ENCODE measurements around the gene MEF2D.
A peak's percentile ranks its signal among the peaks of the same experiment; 100 is the strongest.

Gene MEF2D

GRCh38 chr1:156420205-156421061 is 80.1 kb downstream of the MEF2D start:
- peak overlapping the region; percentile 92 for H3K4me3 Mint-ChIP-seq
- ATAC-seq: peak; percentile 78
- no peaks in the 10 kb centered on the region for H3K36me3 Mint-ChIP-seq
- peak; percentile 19 to 64 for DNase-seq (ENCODE audit: low spot score in 2 of 2)
- peak overlapping the region; percentile 84 for H3K27ac Mint-ChIP-seq
- H3K9me3 Mint-ChIP-seq: no peaks in the 10 kb centered on the region
- H3K4me1 Mint-ChIP-seq: peaks cover 33% of the 10 kb centered on the region

- Mint-ChIP-seq H3K9me3 (no peaks in the 10 kb centered on the region), H3K36me3 (no peaks in the 10 kb centered on the region), H3K4me3 (peak overlapping the region; percentile 92), H3K27ac (peak overlapping the region; percentile 84), H3K4me1 (peaks cover 33% of the 10 kb centered on the region)
- DNase-seq (ENCODE audit: low spot score in 2 of 2): no peak
- peak; percentile 4 for ATAC-seq
These were observed 80.7 kb downstream of the MEF2D start for GRCh38 chr1:156419854-156420204.

- ATAC-seq (no peak), DNase-seq (ENCODE audit: low spot score in 2 of 2) (no peak)
- H3K4me1 Mint-ChIP-seq: peaks cover 33% of the 10 kb centered on the region
- H3K4me3 Mint-ChIP-seq: no peak overlapping the region
- H3K9me3 Mint-ChIP-seq: no peaks in the 10 kb centered on the region
- no peaks in the 10 kb centered on the region for H3K36me3 Mint-ChIP-seq
- H3K27ac Mint-ChIP-seq: no peak overlapping the region
These were observed 82.0 kb downstream of the MEF2D start for GRCh38 chr1:156418416-156419070.

GRCh38 chr1:156417401-156418020 is 83.1 kb downstream of the MEF2D start:
- peaks cover 33% of the 10 kb centered on the region for H3K4me1 Mint-ChIP-seq
- DNase-seq (ENCODE audit: low spot score in 2 of 2): no peak
- H3K4me3 Mint-ChIP-seq: no peak overlapping the region
- ATAC-seq: no peak
- no peaks in the 10 kb centered on the region for H3K36me3 Mint-ChIP-seq
- no peak overlapping the region for H3K27ac Mint-ChIP-seq
- no peaks in the 10 kb centered on the region for H3K9me3 Mint-ChIP-seq

- no peaks in the 10 kb centered on the region for H3K9me3 Mint-ChIP-seq
- H3K4me3 Mint-ChIP-seq: no peak overlapping the region
- no peak overlapping the region for H3K27ac Mint-ChIP-seq
- peaks cover 31% of the 10 kb centered on the region for H3K4me1 Mint-ChIP-seq
- ATAC-seq (no peak), DNase-seq (ENCODE audit: low spot score in 2 of 2) (no peak)
- H3K36me3 Mint-ChIP-seq: no peaks in the 10 kb centered on the region
These were observed 83.6 kb downstream of the MEF2D start for GRCh38 chr1:156416993-156417392.

- no peak overlapping the region for H3K27ac Mint-ChIP-seq
These were observed 86.0 kb downstream of the MEF2D start for GRCh38 chr1:156414461-156415064.

More at GRCh38 chr1:156414461-156415064, 86.0 kb downstream of the MEF2D start:
- H3K9me3 Mint-ChIP-seq: no peaks in the 10 kb centered on the region
- DNase-seq (ENCODE audit: low spot score in 2 of 2) (no peak), ATAC-seq (no peak)
- peaks cover 12% of the 10 kb centered on the region for H3K4me1 Mint-ChIP-seq
- no peak overlapping the region for H3K4me3 Mint-ChIP-seq
- no peaks in the 10 kb centered on the region for H3K36me3 Mint-ChIP-seq
